HepG2 (cell line): Measurements from ENCODE around the gene ARRDC1. TPM values are rescaled to one million over a fixed set of nuclear protein-coding genes. Genes with fewer than 3 reads are reported as not detected.

ENCODE experiments used
- ATAC-seq: fragments of 200-7000 bp; cut with Tn5 transposase; 3 replicates; pipeline ENCODE4 v1.9.1; 2020; ENCODE audit warnings: mild to moderate bottlenecking, moderate library complexity
- BruUV-seq: library from RNA; stranded (reverse); fragments of 400-500 nt; replicated peaks from 2 replicates; lab custom pipeline; 2021; lab: Mats Ljungman, UMichigan
- CTCF ChIA-PET: fragments of 300-600 bp; formaldehyde crosslinking; extraction: SDS; loops from one replicate; lab custom pipeline; 2021; ENCODE audit warnings: low total read pairs, inconsistent platforms, low intra/inter-chr PET ratio; lab: Yijun Ruan, JAX
- POLR2A ChIA-PET: fragments of 350-600 bp; sonication (Branson Sonifier 250); formaldehyde crosslinking; loops from one replicate; lab custom pipeline; 2020; ENCODE audit warnings: antibody characterized with exemption, inconsistent platforms; lab: Yijun Ruan, JAX
- DNase-seq: peaks from one replicate; pipeline ENCODE4 v3.0.0-alpha.2; 2015; ENCODE audit warnings: low spot score
- FAIRE-seq: peaks from 3 replicates; lab custom pipeline; 2011; peaks lifted over from hg19 to GRCh38; lab: Jason Lieb, UNC
- H2AFZ ChIP-seq: one replicate; pipeline ENCODE4 v1.6.1; 2011; ENCODE audit warnings: low read length, inconsistent platforms
- H3K27ac ChIP-seq: fragments of 300-600 bp; 3 replicates; pipeline ENCODE4 v1.8.0; 2011; ENCODE audit warnings: mixed run types, mild to moderate bottlenecking, mixed read lengths, low read length, inconsistent platforms; ENCODE audit not compliant: insufficient read depth; ENCODE audit errors: extremely low read length
- H3K27me3 ChIP-seq, 2 experiments: fragments of 200-600 bp in 1 of 2; 2 replicates in 1 of 2; 3 replicates in 1 of 2; pipeline versions ENCODE4 v1.6.0 to v1.8.0; 2011; ENCODE audit warnings: low read length in 2 of 2, mild to moderate bottlenecking in 2 of 2, moderate library complexity in 2 of 2, inconsistent platforms in 1 of 2; ENCODE audit not compliant: insufficient read depth in 2 of 2, control insufficient read depth in 1 of 2
- H3K36me3 ChIP-seq, 2 experiments: fragments of 200-600 bp in 1 of 2; replicated peaks in 1 of 2; 2 replicates in 1 of 2; 3 replicates in 1 of 2; pipeline versions ENCODE4 v1.5.1 to v1.8.0; 2011; ENCODE audit warnings: low read length in 2 of 2, inconsistent platforms in 1 of 2; ENCODE audit not compliant: insufficient read depth in 2 of 2, control insufficient read depth in 1 of 2
- H3K4me1 ChIP-seq: 2 replicates; pipeline ENCODE4 v1.5.1; 2012; ENCODE audit warnings: low read length, inconsistent platforms; ENCODE audit not compliant: insufficient read depth
- H3K4me2 ChIP-seq: 2 replicates; pipeline ENCODE4 v1.6.0; 2011; ENCODE audit warnings: low read depth, low read length, inconsistent platforms
- H3K4me3 ChIP-seq, 3 experiments: fragments of 200-600 bp in 1 of 3; sonication (generic), shearing (Covaris generic) in 1 of 3; replicated peaks in 1 of 3; 2 replicates each; pipeline ENCODE4 v1.5.1; 2011 to 2016; ENCODE audit warnings: low read length in 3 of 3, inconsistent platforms in 2 of 3, low read depth in 2 of 3, mild to moderate bottlenecking in 2 of 3, control low read depth in 1 of 3, mixed read lengths in 1 of 3; ENCODE audit not compliant: insufficient read depth in 1 of 3
- H3K79me2 ChIP-seq: one replicate; pipeline ENCODE4 v1.6.1; 2011; ENCODE audit warnings: low read length, inconsistent platforms; ENCODE audit not compliant: insufficient read depth
- H3K9ac ChIP-seq: 2 replicates; pipeline ENCODE4 v1.6.0; 2011; ENCODE audit warnings: mild to moderate bottlenecking, low read depth, low read length, inconsistent platforms; ENCODE audit not compliant: insufficient read depth
- H3K9me3 ChIP-seq: 2 replicates; pipeline ENCODE4 v1.5.1; 2012; ENCODE audit warnings: mild to moderate bottlenecking, low read length
- H4K20me1 ChIP-seq: 2 replicates; pipeline ENCODE4 v1.6.0; 2011; ENCODE audit warnings: inconsistent platforms, mild to moderate bottlenecking, low read length, moderate library complexity; ENCODE audit not compliant: insufficient read depth
- ATF5 ChIP-seq: sonication (generic); formaldehyde crosslinking; IDR thresholded peaks from 2 replicates; pipeline ENCODE4 v1.4.0; 2020; ENCODE audit warnings: mild to moderate bottlenecking, low read depth, missing genetic modification reagents
- CHD4 ChIP-seq: fragments of 200-600 bp; sonication (generic); IDR thresholded peaks from 2 replicates; pipeline ENCODE4 v1.7.0; 2017; ENCODE audit warnings: mild to moderate bottlenecking, low read length, borderline replicate concordance
- ETV6 ChIP-seq: sonication (generic); formaldehyde crosslinking; conservative IDR thresholded peaks from 2 replicates; pipeline ENCODE4 v1.4.0; 2020; ENCODE audit warnings: missing genetic modification reagents
- GATAD1 ChIP-seq: IDR thresholded peaks from 2 replicates; pipeline ENCODE4 v1.6.1; 2016; ENCODE audit warnings: missing genetic modification reagents, missing compliant biosample characterization
- MIXL1 ChIP-seq: IDR thresholded peaks from 2 replicates; pipeline ENCODE4 v1.6.1; 2016
- NFE2L2 ChIP-seq: fragments of 150-350 bp; IDR thresholded peaks from 2 replicates; pipeline ENCODE4 v1.6.1; 2014; ENCODE audit warnings: low read length
- POLR2AphosphoS2 ChIP-seq: IDR thresholded peaks from 2 replicates; pipeline ENCODE4 v1.6.1; 2011; ENCODE audit warnings: low read depth, low read length, improper control_type of control experiment
- TOPORS ChIP-seq: sonication (generic); formaldehyde crosslinking; IDR thresholded peaks from 2 replicates; pipeline ENCODE4 v1.8.0; 2023; ENCODE audit warnings: mild to moderate bottlenecking, missing genetic modification reagents
- ZBTB44 ChIP-seq: sonication (generic); formaldehyde crosslinking; IDR thresholded peaks from 2 replicates; pipeline ENCODE4 v1.4.0; 2020; ENCODE audit warnings: missing genetic modification reagents
- ZNF335 ChIP-seq: sonication (generic); formaldehyde crosslinking; IDR thresholded peaks from 2 replicates; pipeline ENCODE4 v1.4.0; 2020; ENCODE audit warnings: missing genetic modification reagents
- ZNF670 ChIP-seq: sonication (generic); formaldehyde crosslinking; IDR thresholded peaks from 2 replicates; pipeline ENCODE4 v1.8.0; 2022; ENCODE audit warnings: mild to moderate bottlenecking, missing genetic modification reagents, borderline replicate concordance
- ZNF839 ChIP-seq: sonication (generic); formaldehyde crosslinking; IDR thresholded peaks from 2 replicates; pipeline ENCODE4 v1.4.0; 2020; ENCODE audit warnings: missing genetic modification reagents, mild to moderate bottlenecking, borderline replicate concordance
- ZSCAN12 ChIP-seq: sonication (generic); formaldehyde crosslinking; IDR thresholded peaks from 2 replicates; pipeline ENCODE4 v1.9.0; 2021; ENCODE audit warnings: mild to moderate bottlenecking, missing genetic modification reagents
- whole genome bisulfite sequencing: methylation state at CpG from one replicate; pipeline ENCODE4 v1.1.6; 2017; ENCODE audit warnings: low lambda C conversion rate; 5-methylcytosine and 5-hydroxymethylcytosine counted together
- in situ Hi-C: cut with HindIII; loops from 2 replicates; pipeline ENCODE4 v1.10.0; 2017; ENCODE audit warnings: low pct_unique_long_range_greater_than_20kb; ENCODE audit not compliant: extremely low pct_ligation_motif_present
- intact Hi-C: fragments of 100-400 bp; cut with micrococcal nuclease; formaldehyde crosslinking; loops from one replicate; pipeline ENCODE4 v1.10.0; 2022; ENCODE audit not compliant: unreplicated experiment
- polyA plus RNA-seq, 8 experiments: library from polyadenylated mRNA; depleted of rRNA in 3 of 8; stranded (reverse) in 7 of 8; unstranded in 1 of 8; fragments of >200 nt; fragmentation: Illumina TruSeq in 4 of 8; extraction: Trizol in 4 of 8; gene quantifications; 2 replicates each; pipeline versions ENCODE4 v1.2.1 to v1.2.3, GENCODE V29; 2011 to 2016; ENCODE audit warnings: low read depth in 4 of 8, missing spikeins in 1 of 8, mixed read lengths in 1 of 8; ENCODE audit not compliant: insufficient read depth in 1 of 8
- total RNA-seq, 5 experiments: library from RNA; depleted of rRNA; stranded (reverse); fragments of >200 nt; fragmentation: Illumina TruSeq; extraction: Trizol; gene quantifications; 2 replicates each; pipeline ENCODE4 v1.2.3, GENCODE V29; 2016; ENCODE audit warnings: low read depth in 1 of 5

The ARRDC1 gene
- total and polyA plus RNA-seq, 2 of the 13 experiments (the other 11 are each of a cell fraction or from before 2014, with no cell fraction given), result 21.7 to 44.4 TPM

- CTCF ChIA-PET, result no interaction called here
- Histone ChIP-seq H3K9me3 (no peaks in the 10 kb centered on the region), H3K4me2 (no peak overlapping the region), H3K9ac (no peak overlapping the region), H3K36me3 (peaks cover 2 to 28% of the 10 kb centered on the region in 2 experiments; a peak in 3 of 5 replicates), H4K20me1 (no peaks in the 10 kb centered on the region), H3K27me3 (no peaks in the 10 kb centered on the region), H3K4me1 (peaks cover 28% of the 10 kb centered on the region), H3K4me3 (no peak overlapping the region), H3K79me2 (no peaks in the 10 kb centered on the region), H3K27ac (no peak overlapping the region), H2AFZ (no peak overlapping the region)
- intact Hi-C loops, result no loop called here
- no peak for TF ChIP-seq ZNF839
- TF ChIP-seq TOPORS (CRISPR knock-in tag), result no peak
- no peak for TF ChIP-seq ZNF670
- TF ChIP-seq ZSCAN12 (CRISPR knock-in tag), result no peak
- no peak for TF ChIP-seq ETV6 (CRISPR knock-in tag)
- TF ChIP-seq ZBTB44 (CRISPR knock-in tag), result no peak
- no peak for TF ChIP-seq ATF5
- TF ChIP-seq GATAD1 (CRISPR knock-in tag), result no peak
- no peak for TF ChIP-seq CHD4
- no peak for TF ChIP-seq MIXL1 (CRISPR knock-in tag)
- TF ChIP-seq ZNF335 (CRISPR knock-in tag), result no peak
- no peak for TF ChIP-seq NFE2L2
- TF ChIP-seq POLR2AphosphoS2, result no peak
- 98% methylated on average over 10 of the region's 10 CpGs for WGBS
- no peak for FAIRE-seq
- no TSS peak for BruUV-seq
- no peak for DNase-seq
- POLR2A ChIA-PET, result no interaction called here
- in situ Hi-C loops, result no loop called here
- ATAC-seq, result no peak
These were observed 41.4 kb upstream of the ARRDC1 start for GRCh38 chr9:137564134-137564533.
